GM19452 (cell line): Measurements from ENCODE around the gene STAM2.

Experiments
- ATAC-seq: cut with Tn5 transposase; IDR thresholded peaks from one replicate; pipeline ENCODE4 v1.9.1; 2021; ENCODE audit not compliant: unreplicated experiment

Gene STAM2

GRCh38 chr2:152075461-152076050 is 100.0 kb downstream of the STAM2 start:
- ATAC-seq: no peak

- no peak for ATAC-seq
Measured at GRCh38 chr2:152072011-152072410, 103.6 kb downstream of the STAM2 start.

GRCh38 chr2:152071518-152071917 is 104.0 kb downstream of the STAM2 start:
- ATAC-seq: no peak

- no peak for ATAC-seq
Measured at GRCh38 chr2:152071092-152071491, 104.5 kb downstream of the STAM2 start.

GRCh38 chr2:152068226-152068625 is 107.3 kb downstream of the STAM2 start:
- ATAC-seq: no peak

- no peak for ATAC-seq
Measured at GRCh38 chr2:152067823-152068222, 107.7 kb downstream of the STAM2 start.
